GM13977 (cell line): ENCODE results near the gene KDR.

Experiments
- DNase-seq: peaks from one replicate; pipeline ENCODE4 v3.0.0; 2012; ENCODE audit warnings: low spot score
- CTCF ChIP-seq: IDR thresholded peaks from 2 replicates; pipeline ENCODE4 v1.5.1; 2012; ENCODE audit warnings: mild to moderate bottlenecking, control low read depth; ENCODE audit not compliant: insufficient read depth; ENCODE audit errors: extremely low read depth, missing control alignments
- in situ Hi-C: fragments of 300-500 bp; cut with MboI; formaldehyde crosslinking; loops from one replicate; pipeline ENCODE4 v1.12.0; 2022; ENCODE audit warnings: low sequenced_read_pairs, low pct_unique_long_range_greater_than_20kb, mixed read lengths, inconsistent platforms; ENCODE audit not compliant: unreplicated experiment

Gene KDR

GRCh38 chr4:55038176-55038890, 87.1 kb downstream of the KDR start:
- no peak for TF ChIP-seq CTCF
- no peak for DNase-seq
- in situ Hi-C loops, result no loop called here

- TF ChIP-seq CTCF, result no peak
- no peak for DNase-seq
- in situ Hi-C loops, result no loop called here
Measured at GRCh38 chr4:55037728-55038127, 87.7 kb downstream of the KDR start.

GRCh38 chr4:55036405-55036804, 89.0 kb downstream of the KDR start:
- in situ Hi-C loops, result no loop called here
- DNase-seq, result no peak
- TF ChIP-seq CTCF, result no peak

- TF ChIP-seq CTCF, result no peak
- DNase-seq, result no peak
- in situ Hi-C loops, result no loop called here
Measured at GRCh38 chr4:55035892-55036291, 89.5 kb downstream of the KDR start.

GRCh38 chr4:55033296-55033695, 92.1 kb downstream of the KDR start:
- no peak for DNase-seq
- in situ Hi-C loops, result no loop called here
- TF ChIP-seq CTCF, result no peak

GRCh38 chr4:55032788-55033187, 92.6 kb downstream of the KDR start:
- TF ChIP-seq CTCF, result no peak
- in situ Hi-C loops, result no loop called here
- DNase-seq, result no peak
